GM12878 (cell line): Measurements from ENCODE around the gene CIROP. TPM values are rescaled to one million over a fixed set of nuclear protein-coding genes. Genes with fewer than 3 reads are reported as not detected.

Experiments
- ATAC-seq: fragments of 200-7000 bp; cut with Tn5 transposase; 3 replicates; pipeline ENCODE4 v1.9.1; 2020; ENCODE audit warnings: mild to moderate bottlenecking, moderate library complexity
- BruUV-seq: library from RNA; stranded (reverse); fragments of 400-500 nt; replicated peaks from 2 replicates; lab custom pipeline; 2021; lab: Mats Ljungman, UMichigan
- CTCF ChIA-PET: fragments of 300-600 bp; sonication (Branson Sonifier 250); formaldehyde crosslinking; extraction: SDS; loops from one replicate; lab custom pipeline; 2021; ENCODE audit warnings: inconsistent platforms; lab: Yijun Ruan, JAX
- POLR2A ChIA-PET: fragments of 350-600 bp; formaldehyde crosslinking; extraction: SDS; loops from one replicate; lab custom pipeline; 2021; ENCODE audit warnings: inconsistent platforms; lab: Charles Lee
- RAD21 ChIA-PET: fragments of 300-600 bp; sonication (Branson Sonifier 250); formaldehyde crosslinking; loops from one replicate; lab custom pipeline; 2023; ENCODE audit warnings: antibody characterized with exemption; ENCODE audit not compliant: unreplicated experiment; lab: Charles Lee
- SMC1A ChIA-PET: fragments of 300-600 bp; sonication (Branson Sonifier 250); formaldehyde crosslinking; loops from one replicate; lab custom pipeline; 2023; ENCODE audit not compliant: unreplicated experiment, uncharacterized antibody; lab: Charles Lee
- DNase-seq: peaks from one replicate; pipeline ENCODE4 v3.0.0-alpha.2; 2011; ENCODE audit warnings: low read depth, low spot score
- FAIRE-seq: peaks from 3 replicates; lab custom pipeline; 2011; peaks lifted over from hg19 to GRCh38; lab: Jason Lieb, UNC
- H2AFZ ChIP-seq: 2 replicates; pipeline ENCODE4 v1.6.0; 2011; ENCODE audit warnings: low read depth, low read length, control low read depth; ENCODE audit not compliant: control insufficient read depth
- H3K27ac ChIP-seq: 2 replicates; pipeline ENCODE4 v1.5.1; 2011; ENCODE audit warnings: control low read depth; ENCODE audit not compliant: control insufficient read depth, insufficient read depth
- H3K27me3 ChIP-seq, 2 experiments: replicated peaks in 1 of 2; 2 replicates each; pipeline versions ENCODE4 v1.6.0 to v1.6.1; 2011; ENCODE audit warnings: low read length in 1 of 2; ENCODE audit not compliant: control insufficient read depth in 2 of 2, insufficient read depth in 2 of 2
- H3K36me3 ChIP-seq, 2 experiments: 2 replicates each; pipeline ENCODE4 v1.5.1; 2011; ENCODE audit warnings: low read length in 1 of 2; ENCODE audit not compliant: control insufficient read depth in 2 of 2, insufficient read depth in 2 of 2
- H3K4me1 ChIP-seq: 2 replicates; pipeline ENCODE4 v1.6.1; 2011; ENCODE audit warnings: mild to moderate bottlenecking, low read length, moderate library complexity, mixed read lengths; ENCODE audit not compliant: control insufficient read depth, insufficient read depth
- H3K4me2 ChIP-seq: 2 replicates; pipeline ENCODE4 v1.6.0; 2011; ENCODE audit warnings: control low read depth; ENCODE audit not compliant: control insufficient read depth, insufficient read depth
- H3K4me3 ChIP-seq: fragments of 200-600 bp; sonication (generic); 2 replicates; pipeline ENCODE4 v1.5.1; 2016
- H3K79me2 ChIP-seq: 2 replicates; pipeline ENCODE4 v1.6.0; 2011; ENCODE audit warnings: low read length; ENCODE audit not compliant: control insufficient read depth, insufficient read depth
- H3K9ac ChIP-seq: 2 replicates; pipeline ENCODE4 v1.8.0; 2011; ENCODE audit warnings: low read length, control low read depth, mixed read lengths; ENCODE audit not compliant: control insufficient read depth, insufficient read depth
- H3K9me3 ChIP-seq: replicated peaks from 3 replicates; pipeline ENCODE4 v1.5.1; 2011; ENCODE audit warnings: mild to moderate bottlenecking, low read length; ENCODE audit not compliant: control insufficient read depth, insufficient read depth
- H4K20me1 ChIP-seq: 2 replicates; pipeline ENCODE4 v1.6.0; 2011; ENCODE audit not compliant: control insufficient read depth, insufficient read depth
- BRCA1 ChIP-seq: IDR thresholded peaks from 2 replicates; pipeline ENCODE4 v1.6.1; 2011; ENCODE audit warnings: low read depth, low read length, improper control_type of control experiment
- CBX3 ChIP-seq: fragments of 200-600 bp; sonication (generic); IDR thresholded peaks from 2 replicates; pipeline ENCODE4 v1.6.1; 2016; ENCODE audit warnings: low read depth, borderline replicate concordance
- EP300 ChIP-seq, 2 experiments: fragments of 150-350 bp in 1 of 2; IDR thresholded peaks; 2 replicates each; pipeline ENCODE4 v1.6.1; 2011 to 2012; ENCODE audit warnings: low read depth in 2 of 2, low read length in 2 of 2, borderline replicate concordance in 1 of 2, improper control_type of control experiment in 1 of 2, inconsistent platforms in 1 of 2; ENCODE audit not compliant: control insufficient read depth in 1 of 2
- FOS ChIP-seq: IDR thresholded peaks from 3 replicates; pipeline ENCODE4 v1.6.1; 2011; ENCODE audit warnings: borderline replicate concordance; ENCODE audit not compliant: insufficient read length; ENCODE audit errors: extremely low read depth
- KAT2A ChIP-seq: conservative IDR thresholded peaks from 2 replicates; pipeline ENCODE4 v1.6.1; 2011; ENCODE audit warnings: low read depth, low read length; ENCODE audit not compliant: control insufficient read depth
- NBN ChIP-seq: fragments of 450-650 bp; IDR thresholded peaks from 2 replicates; pipeline ENCODE4 v1.6.1; 2016
- NR2C1 ChIP-seq: fragments of 450-650 bp; IDR thresholded peaks from 2 replicates; pipeline ENCODE4 v1.6.1; 2017; ENCODE audit warnings: antibody characterized with exemption, mild to moderate bottlenecking, moderate library complexity
- SMAD1 ChIP-seq: fragments of 450-650 bp; IDR thresholded peaks from 2 replicates; pipeline ENCODE4 v1.6.1; 2018; ENCODE audit warnings: mild to moderate bottlenecking, low read depth; ENCODE audit not compliant: partially characterized antibody
- TCF7 ChIP-seq: IDR thresholded peaks from 2 replicates; pipeline ENCODE4 v1.6.1; 2014; ENCODE audit warnings: antibody characterized with exemption, borderline replicate concordance
- ZNF24 ChIP-seq: fragments of 450-650 bp; IDR thresholded peaks from 2 replicates; pipeline ENCODE4 v1.6.1; 2017; ENCODE audit warnings: antibody characterized with exemption, mild to moderate bottlenecking
- WGBS: methylation state at CpG from one replicate; pipeline ENCODE4 v1.1.6; 2016; ENCODE audit warnings: low lambda C conversion rate; ENCODE audit not compliant: insufficient replicate concordance, insufficient coverage; ENCODE audit errors: missing lambda C conversion rate; 5-methylcytosine and 5-hydroxymethylcytosine counted together
- in situ Hi-C: fragments of 300-500 bp; cut with MboI; formaldehyde crosslinking; loops from 9 replicates; pipeline ENCODE4 v1.14.3; 2018; ENCODE audit warnings: mixed read lengths
- intact Hi-C: fragments of 100-400 bp; cut with micrococcal nuclease; formaldehyde crosslinking; loops from one replicate; pipeline ENCODE4 v1.14.2; 2022; ENCODE audit not compliant: unreplicated experiment
- polyA plus RNA-seq, 11 experiments: library from polyadenylated mRNA; depleted of rRNA in 4 of 11; unstranded in 6 of 11; stranded (reverse) in 5 of 11; fragments of >200 nt; fragmentation: Nextera tagmentation in 4 of 11; fragmentation: Illumina TruSeq in 1 of 11; extraction: Ambion mirVana in 4 of 11; extraction: Trizol in 1 of 11; gene quantifications; 1 replicate in 1 of 11; 2 replicates in 10 of 11; pipeline versions ENCODE4 v1.2.1 to v1.2.3, GENCODE V29; 2011 to 2016; ENCODE audit warnings: inconsistent platforms in 2 of 11, missing spikeins in 2 of 11, low read depth in 1 of 11
- total RNA-seq, 4 experiments: library from RNA; depleted of rRNA in 3 of 4; stranded (reverse); fragments of >200 nt in 3 of 4; fragmentation: Illumina TruSeq in 1 of 4; extraction: Trizol in 1 of 4; gene quantifications; 2 replicates each; pipeline versions ENCODE4 v1.2.1 to v1.2.3, GENCODE V29; 2013 to 2021
- TF ChIP-seq, protein P1 (sequence below): fragments of 450-650 bp; formaldehyde crosslinking; IDR thresholded peaks from 2 replicates; pipeline ENCODE4 v1.5.0; 2022; ENCODE audit warnings: mild to moderate bottlenecking, missing genetic modification characterization
- TF ChIP-seq, protein P2 (sequence below): fragments of 450-650 bp; formaldehyde crosslinking; IDR thresholded peaks from 2 replicates; pipeline ENCODE4 v1.4.0; 2022; ENCODE audit warnings: mild to moderate bottlenecking, moderate library complexity
- TF ChIP-seq, protein P3 (sequence below): fragments of 450-650 bp; IDR thresholded peaks from 2 replicates; pipeline ENCODE4 v1.6.1; 2017; ENCODE audit warnings: mild to moderate bottlenecking

The CIROP gene
- total and polyA plus RNA-seq, 10 of the 15 experiments (the other 5 are each of a cell fraction or from before 2014, with no cell fraction given), result not detected

DNA sequence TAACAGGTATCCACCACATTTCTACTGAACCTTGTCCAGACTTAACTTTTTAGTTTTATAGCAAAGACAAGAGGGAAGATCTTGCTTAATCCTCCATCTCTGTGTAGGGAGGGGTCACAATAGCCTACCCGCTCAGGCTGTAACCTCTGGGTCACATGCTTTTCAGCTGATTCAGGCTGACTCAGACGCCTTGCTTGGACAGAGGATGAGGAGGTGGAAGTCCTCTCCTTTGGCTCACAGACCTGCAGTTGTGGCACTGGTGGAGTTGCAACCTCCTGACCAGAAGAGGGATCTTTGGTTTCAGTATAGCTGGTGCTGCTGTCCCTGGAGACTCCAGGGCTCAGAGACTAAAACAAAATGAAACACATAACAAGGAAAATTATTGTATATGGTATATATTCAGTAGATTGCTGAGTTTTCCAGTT, 26.1 kb downstream of the CIROP start:
- in situ Hi-C loops, result no loop called here
- no peaks in the 10 kb centered on the region for H3K27me3 ChIP-seq
- ChIA-PET RAD21 (interaction anchor here (3.2 kb wide), 1 partner anchor 42 kb away, joined by 13 read pairs; no protein-coding TSS in a partner anchor), CTCF (interaction anchor here (1.4 to 7.5 kb wide), 9 partner anchors 8 to 92 kb away, joined by 3 to 80 read pairs (median 20); partner anchors contain the start of genes ACIN1 and C14orf119), POLR2A (interaction anchor here (1.5 kb wide), 1 partner anchor 10 kb away, joined by 4 read pairs; no protein-coding TSS in a partner anchor), SMC1A (interaction anchor here (0.8 kb wide), 1 partner anchor 10 kb away, joined by 3 read pairs; no protein-coding TSS in a partner anchor)
- peaks cover 25 to 59% of the 10 kb centered on the region in 2 experiments for H3K36me3 ChIP-seq
- no peaks in the 10 kb centered on the region for H3K79me2 ChIP-seq
- H3K4me3 ChIP-seq, result no peak overlapping the region
- H3K27ac ChIP-seq, result no peak overlapping the region; the same call in 1 of the 2 replicates
- FAIRE-seq (no peak), DNase-seq (no peak), ATAC-seq (no peak)
- intact Hi-C loops, result no loop called here
- H3K9ac ChIP-seq, result no peak overlapping the region
- H4K20me1 ChIP-seq, result no peaks in the 10 kb centered on the region
- H3K4me1 ChIP-seq, result no peaks in the 10 kb centered on the region
- H2AFZ ChIP-seq, result no peak overlapping the region
- BruUV-seq, result no TSS peak
- no peak overlapping the region for H3K4me2 ChIP-seq
- H3K9me3 ChIP-seq, result no peaks in the 10 kb centered on the region
- WGBS, result 68% methylated on average over 2 of the region's 2 CpGs
- TF ChIP-seq, protein P1, sequence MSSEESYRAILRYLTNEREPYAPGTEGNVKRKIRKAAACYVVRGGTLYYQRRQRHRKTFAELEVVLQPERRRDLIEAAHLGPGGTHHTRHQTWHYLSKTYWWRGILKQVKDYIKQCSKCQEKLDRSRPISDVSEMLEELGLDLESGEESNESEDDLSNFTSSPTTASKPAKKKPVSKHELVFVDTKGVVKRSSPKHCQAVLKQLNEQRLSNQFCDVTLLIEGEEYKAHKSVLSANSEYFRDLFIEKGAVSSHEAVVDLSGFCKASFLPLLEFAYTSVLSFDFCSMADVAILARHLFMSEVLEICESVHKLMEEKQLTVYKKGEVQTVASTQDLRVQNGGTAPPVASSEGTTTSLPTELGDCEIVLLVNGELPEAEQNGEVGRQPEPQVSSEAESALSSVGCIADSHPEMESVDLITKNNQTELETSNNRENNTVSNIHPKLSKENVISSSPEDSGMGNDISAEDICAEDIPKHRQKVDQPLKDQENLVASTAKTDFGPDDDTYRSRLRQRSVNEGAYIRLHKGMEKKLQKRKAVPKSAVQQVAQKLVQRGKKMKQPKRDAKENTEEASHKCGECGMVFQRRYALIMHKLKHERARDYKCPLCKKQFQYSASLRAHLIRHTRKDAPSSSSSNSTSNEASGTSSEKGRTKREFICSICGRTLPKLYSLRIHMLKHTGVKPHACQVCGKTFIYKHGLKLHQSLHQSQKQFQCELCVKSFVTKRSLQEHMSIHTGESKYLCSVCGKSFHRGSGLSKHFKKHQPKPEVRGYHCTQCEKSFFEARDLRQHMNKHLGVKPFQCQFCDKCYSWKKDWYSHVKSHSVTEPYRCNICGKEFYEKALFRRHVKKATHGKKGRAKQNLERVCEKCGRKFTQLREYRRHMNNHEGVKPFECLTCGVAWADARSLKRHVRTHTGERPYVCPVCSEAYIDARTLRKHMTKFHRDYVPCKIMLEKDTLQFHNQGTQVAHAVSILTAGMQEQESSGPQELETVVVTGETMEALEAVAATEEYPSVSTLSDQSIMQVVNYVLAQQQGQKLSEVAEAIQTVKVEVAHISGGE, result no peak
- TF ChIP-seq FOS, result no peak
- TF ChIP-seq SMAD1, result no peak
- TF ChIP-seq KAT2A, result no peak
- no peak for TF ChIP-seq EP300 (IDR thresholded peaks at IDR 0.05; ENCODE audit: borderline replicate concordance in 1 of 2, control insufficient read depth in 1 of 2, low read depth in 2 of 2, low read length in 2 of 2)
- no peak for TF ChIP-seq TCF7
- TF ChIP-seq NBN, result no peak
- TF ChIP-seq BRCA1, result no peak
- no peak for TF ChIP-seq ZNF24
- TF ChIP-seq CBX3, result no peak
- TF ChIP-seq, protein P2, sequence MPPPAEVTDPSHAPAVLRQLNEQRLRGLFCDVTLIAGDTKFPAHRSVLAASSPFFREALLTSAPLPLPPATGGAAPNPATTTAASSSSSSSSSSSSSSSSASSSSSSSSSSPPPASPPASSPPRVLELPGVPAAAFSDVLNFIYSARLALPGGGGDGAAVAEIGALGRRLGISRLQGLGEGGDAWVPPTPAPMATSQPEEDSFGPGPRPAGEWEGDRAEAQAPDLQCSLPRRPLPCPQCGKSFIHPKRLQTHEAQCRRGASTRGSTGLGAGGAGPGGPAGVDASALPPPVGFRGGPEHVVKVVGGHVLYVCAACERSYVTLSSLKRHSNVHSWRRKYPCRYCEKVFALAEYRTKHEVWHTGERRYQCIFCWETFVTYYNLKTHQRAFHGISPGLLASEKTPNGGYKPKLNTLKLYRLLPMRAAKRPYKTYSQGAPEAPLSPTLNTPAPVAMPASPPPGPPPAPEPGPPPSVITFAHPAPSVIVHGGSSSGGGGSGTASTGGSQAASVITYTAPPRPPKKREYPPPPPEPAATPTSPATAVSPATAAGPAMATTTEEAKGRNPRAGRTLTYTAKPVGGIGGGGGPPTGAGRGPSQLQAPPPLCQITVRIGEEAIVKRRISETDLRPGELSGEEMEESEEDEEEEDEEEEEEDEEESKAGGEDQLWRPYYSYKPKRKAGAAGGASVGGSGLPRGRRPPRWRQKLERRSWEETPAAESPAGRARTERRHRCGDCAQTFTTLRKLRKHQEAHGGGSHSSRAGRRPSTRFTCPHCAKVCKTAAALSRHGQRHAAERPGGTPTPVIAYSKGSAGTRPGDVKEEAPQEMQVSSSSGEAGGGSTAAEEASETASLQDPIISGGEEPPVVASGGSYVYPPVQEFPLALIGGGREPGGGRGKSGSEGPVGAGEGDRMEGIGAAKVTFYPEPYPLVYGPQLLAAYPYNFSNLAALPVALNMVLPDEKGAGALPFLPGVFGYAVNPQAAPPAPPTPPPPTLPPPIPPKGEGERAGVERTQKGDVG (CRISPR knock-in tag), result no peak
- TF ChIP-seq, protein P3, sequence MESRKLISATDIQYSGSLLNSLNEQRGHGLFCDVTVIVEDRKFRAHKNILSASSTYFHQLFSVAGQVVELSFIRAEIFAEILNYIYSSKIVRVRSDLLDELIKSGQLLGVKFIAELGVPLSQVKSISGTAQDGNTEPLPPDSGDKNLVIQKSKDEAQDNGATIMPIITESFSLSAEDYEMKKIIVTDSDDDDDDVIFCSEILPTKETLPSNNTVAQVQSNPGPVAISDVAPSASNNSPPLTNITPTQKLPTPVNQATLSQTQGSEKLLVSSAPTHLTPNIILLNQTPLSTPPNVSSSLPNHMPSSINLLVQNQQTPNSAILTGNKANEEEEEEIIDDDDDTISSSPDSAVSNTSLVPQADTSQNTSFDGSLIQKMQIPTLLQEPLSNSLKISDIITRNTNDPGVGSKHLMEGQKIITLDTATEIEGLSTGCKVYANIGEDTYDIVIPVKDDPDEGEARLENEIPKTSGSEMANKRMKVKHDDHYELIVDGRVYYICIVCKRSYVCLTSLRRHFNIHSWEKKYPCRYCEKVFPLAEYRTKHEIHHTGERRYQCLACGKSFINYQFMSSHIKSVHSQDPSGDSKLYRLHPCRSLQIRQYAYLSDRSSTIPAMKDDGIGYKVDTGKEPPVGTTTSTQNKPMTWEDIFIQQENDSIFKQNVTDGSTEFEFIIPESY, result no peak
- no peak for TF ChIP-seq NR2C1
